C4-2B (cell line): ENCODE results near the gene ZDHHC14.

Experiments
- CTCF ChIP-seq: fragments of 450-650 bp; conservative IDR thresholded peaks from 2 replicates; pipeline ENCODE4 v1.5.1; 2017; ENCODE audit warnings: mild to moderate bottlenecking
- ZFX ChIP-seq: fragments of 450-650 bp; IDR thresholded peaks from 2 replicates; pipeline ENCODE4 v1.6.1; 2017

GRCh38 chr6:157481865-157482249 lies 100.9 kb downstream of the ZDHHC14 start:
- TF ChIP-seq CTCF (no peak), ZFX (no peak)
